ENCODE measurements around the gene EPAS1.

The EPAS1 gene

DNA sequence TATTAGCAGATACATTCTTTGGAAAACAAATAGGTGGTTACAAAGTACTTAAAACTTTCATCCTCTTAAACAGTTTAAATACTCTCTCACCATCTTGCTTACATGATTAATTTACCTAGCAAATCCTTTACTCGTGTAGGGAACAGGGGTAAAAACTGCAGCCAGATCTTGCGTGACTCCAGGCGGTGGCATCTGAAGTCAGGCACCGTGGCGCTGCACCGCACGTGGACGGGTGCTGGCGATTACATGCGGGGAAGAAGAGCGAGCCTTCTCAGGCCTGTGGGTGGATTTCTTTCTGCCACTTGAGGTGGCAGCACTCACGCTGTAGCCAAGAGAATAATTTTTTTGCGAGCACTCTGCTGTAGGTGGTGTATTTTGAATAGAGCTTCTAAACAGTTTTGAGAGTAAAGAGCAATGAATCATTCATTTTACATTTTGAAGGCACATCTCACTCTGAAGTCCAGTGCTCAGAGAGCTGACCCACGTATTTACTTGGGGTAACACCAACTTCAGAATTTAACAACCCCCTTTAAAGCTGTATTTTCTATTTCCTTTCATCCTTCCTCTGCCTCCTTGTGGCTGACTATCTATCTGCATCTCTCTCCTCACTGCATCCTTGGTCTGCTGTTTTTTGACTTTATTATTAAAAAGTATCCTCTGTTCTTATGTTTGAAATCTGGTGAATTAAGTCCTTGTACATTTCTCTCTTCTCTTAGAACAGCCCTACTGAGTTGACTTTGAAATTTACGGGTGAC, 68.9 kb downstream of the EPAS1 start:
- no peak for DNase-seq
- no peak overlapping the region for H3K4me3 ChIP-seq (ENCODE audit: low read length)
- H2AFZ ChIP-seq (ENCODE audit: low read length) = no peak overlapping the region
- H3K9ac ChIP-seq (ENCODE audit: low read length) = no peak overlapping the region
- no peak overlapping the region for H3K27ac ChIP-seq (ENCODE audit: low read length)
- no peaks in the 10 kb centered on the region for H3F3A ChIP-seq (ENCODE audit: insufficient read depth, low read length)
- H3K9me3 ChIP-seq (replicated peaks; ENCODE audit: insufficient read depth, low read length) = no peaks in the 10 kb centered on the region
- no peaks in the 10 kb centered on the region for H3K9me2 ChIP-seq (replicated peaks; ENCODE audit: insufficient read depth, low read length)
- no peaks in the 10 kb centered on the region for H3K79me2 ChIP-seq (ENCODE audit: low read length)
- TF ChIP-seq EZH2phosphoT487 (IDR thresholded peaks at IDR 0.05; ENCODE audit: low read length) = no peak
- TF ChIP-seq, protein P1, sequence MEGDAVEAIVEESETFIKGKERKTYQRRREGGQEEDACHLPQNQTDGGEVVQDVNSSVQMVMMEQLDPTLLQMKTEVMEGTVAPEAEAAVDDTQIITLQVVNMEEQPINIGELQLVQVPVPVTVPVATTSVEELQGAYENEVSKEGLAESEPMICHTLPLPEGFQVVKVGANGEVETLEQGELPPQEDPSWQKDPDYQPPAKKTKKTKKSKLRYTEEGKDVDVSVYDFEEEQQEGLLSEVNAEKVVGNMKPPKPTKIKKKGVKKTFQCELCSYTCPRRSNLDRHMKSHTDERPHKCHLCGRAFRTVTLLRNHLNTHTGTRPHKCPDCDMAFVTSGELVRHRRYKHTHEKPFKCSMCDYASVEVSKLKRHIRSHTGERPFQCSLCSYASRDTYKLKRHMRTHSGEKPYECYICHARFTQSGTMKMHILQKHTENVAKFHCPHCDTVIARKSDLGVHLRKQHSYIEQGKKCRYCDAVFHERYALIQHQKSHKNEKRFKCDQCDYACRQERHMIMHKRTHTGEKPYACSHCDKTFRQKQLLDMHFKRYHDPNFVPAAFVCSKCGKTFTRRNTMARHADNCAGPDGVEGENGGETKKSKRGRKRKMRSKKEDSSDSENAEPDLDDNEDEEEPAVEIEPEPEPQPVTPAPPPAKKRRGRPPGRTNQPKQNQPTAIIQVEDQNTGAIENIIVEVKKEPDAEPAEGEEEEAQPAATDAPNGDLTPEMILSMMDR (IDR thresholded peaks at IDR 0.05; ENCODE audit: low read length) = peak; percentile 40
- no peaks in the 10 kb centered on the region for H4K20me1 ChIP-seq (ENCODE audit: insufficient read depth, low read length)
- H3K27me3 ChIP-seq (replicated peaks; ENCODE audit: insufficient read depth, low read length) = no peaks in the 10 kb centered on the region
- no peaks in the 10 kb centered on the region for H3K36me3 ChIP-seq (replicated peaks; ENCODE audit: insufficient read depth, low read length)
- no peak overlapping the region for H3K4me2 ChIP-seq (ENCODE audit: low read depth, low read length)
- peaks cover 8% of the 10 kb centered on the region for H3K4me1 ChIP-seq (ENCODE audit: low read length)

DNA sequence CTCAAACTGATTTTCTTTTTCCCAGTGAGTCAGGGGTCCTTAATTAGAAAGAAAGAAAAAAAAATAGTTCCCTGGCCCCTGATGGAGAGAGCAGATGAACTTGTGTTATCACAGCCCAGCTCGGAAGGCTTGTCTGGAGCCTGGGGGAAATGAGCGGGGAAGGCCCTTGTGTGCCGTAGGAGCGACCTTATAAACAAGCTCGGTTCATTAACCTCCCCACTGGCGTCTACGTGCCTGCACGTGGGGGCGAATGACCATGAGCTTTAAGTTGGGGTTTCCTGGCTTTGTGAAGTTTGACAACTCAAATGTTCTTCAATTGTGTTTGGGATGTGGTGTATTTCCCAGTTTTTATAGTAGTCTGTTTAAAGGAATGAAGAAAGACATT, 69.5 kb downstream of the EPAS1 start:
- no peak overlapping the region for H3K4me3 ChIP-seq (ENCODE audit: low read length)
- H3K9me3 ChIP-seq (replicated peaks; ENCODE audit: insufficient read depth, low read length) = no peaks in the 10 kb centered on the region
- no peaks in the 10 kb centered on the region for H3F3A ChIP-seq (ENCODE audit: insufficient read depth, low read length)
- no peaks in the 10 kb centered on the region for H3K27me3 ChIP-seq (replicated peaks; ENCODE audit: insufficient read depth, low read length)
- H3K4me1 ChIP-seq (ENCODE audit: low read length) = peaks cover 8% of the 10 kb centered on the region
- H3K36me3 ChIP-seq (replicated peaks; ENCODE audit: insufficient read depth, low read length) = no peaks in the 10 kb centered on the region
- H3K27ac ChIP-seq (ENCODE audit: low read length) = no peak overlapping the region
- no peaks in the 10 kb centered on the region for H3K79me2 ChIP-seq (ENCODE audit: low read length)
- no peaks in the 10 kb centered on the region for H4K20me1 ChIP-seq (ENCODE audit: insufficient read depth, low read length)
- no peak overlapping the region for H2AFZ ChIP-seq (ENCODE audit: low read length)
- H3K4me2 ChIP-seq (ENCODE audit: low read depth, low read length) = no peak overlapping the region
- no peaks in the 10 kb centered on the region for H3K9me2 ChIP-seq (replicated peaks; ENCODE audit: insufficient read depth, low read length)
- no peak for DNase-seq
- TF ChIP-seq, protein P1 (IDR thresholded peaks at IDR 0.05; ENCODE audit: low read length) = no peak
- TF ChIP-seq EZH2 (optimal IDR thresholded peaks at IDR 0.05; ENCODE audit: low read depth, low read length) (no peak), EZH2phosphoT487 (IDR thresholded peaks at IDR 0.05; ENCODE audit: low read length) (no peak)
- no peak overlapping the region for H3K9ac ChIP-seq (ENCODE audit: low read length)

DNA sequence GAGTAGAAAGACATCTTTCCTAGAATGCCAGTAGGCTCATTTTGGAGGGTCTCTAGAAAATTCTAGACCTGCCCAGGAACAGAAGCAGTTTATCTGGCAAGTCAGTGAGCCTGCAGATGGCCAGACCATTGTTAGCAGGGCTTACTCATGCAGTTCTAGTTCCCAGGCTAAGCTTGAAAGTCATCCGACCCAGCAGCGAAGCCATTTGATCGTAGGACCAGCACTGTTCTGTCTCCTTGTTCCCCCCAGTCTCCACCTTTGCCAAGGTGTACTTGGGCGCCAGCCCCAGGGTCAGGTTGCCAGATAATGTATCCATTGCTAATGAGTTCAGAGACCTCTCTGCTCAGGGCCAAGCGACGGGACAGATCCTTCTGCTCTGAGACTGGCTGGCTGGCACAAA, 70.1 kb downstream of the EPAS1 start:
- H3K36me3 ChIP-seq (replicated peaks; ENCODE audit: insufficient read depth, low read length) = no peaks in the 10 kb centered on the region
- H3K9me3 ChIP-seq (replicated peaks; ENCODE audit: insufficient read depth, low read length) = no peaks in the 10 kb centered on the region
- H3K4me3 ChIP-seq (ENCODE audit: low read length) = no peak overlapping the region
- H3K27me3 ChIP-seq (replicated peaks; ENCODE audit: insufficient read depth, low read length) = no peaks in the 10 kb centered on the region
- H3K9me2 ChIP-seq (replicated peaks; ENCODE audit: insufficient read depth, low read length) = no peaks in the 10 kb centered on the region
- H4K20me1 ChIP-seq (ENCODE audit: insufficient read depth, low read length) = no peaks in the 10 kb centered on the region
- H3K4me2 ChIP-seq (ENCODE audit: low read depth, low read length) = no peak overlapping the region
- H3K79me2 ChIP-seq (ENCODE audit: low read length) = no peaks in the 10 kb centered on the region
- no peak overlapping the region for H2AFZ ChIP-seq (ENCODE audit: low read length)
- no peak overlapping the region for H3K9ac ChIP-seq (ENCODE audit: low read length)
- no peaks in the 10 kb centered on the region for H3F3A ChIP-seq (ENCODE audit: insufficient read depth, low read length)
- no peak overlapping the region for H3K27ac ChIP-seq (ENCODE audit: low read length)
- DNase-seq = no peak
- TF ChIP-seq EZH2 (optimal IDR thresholded peaks at IDR 0.05; ENCODE audit: low read depth, low read length) (no peak), EZH2phosphoT487 (IDR thresholded peaks at IDR 0.05; ENCODE audit: low read length) (no peak)
- TF ChIP-seq, protein P1 (IDR thresholded peaks at IDR 0.05; ENCODE audit: low read length) = no peak
- peaks cover 8% of the 10 kb centered on the region for H3K4me1 ChIP-seq (ENCODE audit: low read length)

Measured in MM.1S (cell line).